GM13976 (cell line): ENCODE measurements around the gene RXFP1.
A peak's percentile ranks its signal among the peaks of the same experiment; 100 is the strongest.

Source experiments
- DNase-seq: peaks from one replicate; pipeline ENCODE4 v3.0.0; 2012; ENCODE audit warnings: low spot score
- in situ Hi-C: fragments of 300-500 bp; cut with MboI; formaldehyde crosslinking; loops from one replicate; pipeline ENCODE4 v1.12.0; 2022; ENCODE audit warnings: low sequenced_read_pairs, mixed read lengths, inconsistent platforms; ENCODE audit not compliant: unreplicated experiment
- TF ChIP-seq, protein P1 (sequence below): IDR thresholded peaks from 2 replicates; pipeline ENCODE4 v1.5.1; 2012; ENCODE audit warnings: borderline replicate concordance, mild to moderate bottlenecking; ENCODE audit not compliant: insufficient read depth; ENCODE audit errors: extremely low read depth, missing control alignments, control extremely low read depth

RXFP1 gene

DNA sequence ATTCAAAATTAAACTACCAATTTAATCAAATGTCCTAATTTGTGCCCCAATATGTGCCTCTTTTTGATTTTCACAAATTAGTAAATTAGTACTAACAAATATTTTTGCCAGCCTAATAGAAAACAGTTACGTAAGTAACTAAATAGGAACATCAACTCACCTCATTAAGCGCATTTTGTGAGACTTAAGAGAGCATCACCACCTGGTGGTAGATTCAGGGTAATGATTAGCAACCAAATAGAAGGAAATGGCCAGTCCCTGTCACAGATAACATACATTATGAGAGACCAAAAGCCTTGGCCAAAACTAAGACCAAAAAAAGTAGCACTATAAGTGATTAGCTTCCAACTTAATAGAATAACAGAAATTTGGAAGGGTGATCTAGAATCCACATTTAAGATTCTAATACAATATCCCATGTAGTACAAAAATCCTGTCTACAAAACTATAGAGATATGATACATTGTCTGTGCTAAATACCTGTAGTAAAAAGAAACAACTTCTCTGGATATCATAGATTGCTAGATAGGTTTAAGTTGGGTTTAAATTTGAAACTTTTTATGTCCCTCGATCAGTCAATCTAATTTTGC, 103.3 kb downstream of the RXFP1 start:
- peak; percentile 27 for DNase-seq
- TF ChIP-seq, protein P1, sequence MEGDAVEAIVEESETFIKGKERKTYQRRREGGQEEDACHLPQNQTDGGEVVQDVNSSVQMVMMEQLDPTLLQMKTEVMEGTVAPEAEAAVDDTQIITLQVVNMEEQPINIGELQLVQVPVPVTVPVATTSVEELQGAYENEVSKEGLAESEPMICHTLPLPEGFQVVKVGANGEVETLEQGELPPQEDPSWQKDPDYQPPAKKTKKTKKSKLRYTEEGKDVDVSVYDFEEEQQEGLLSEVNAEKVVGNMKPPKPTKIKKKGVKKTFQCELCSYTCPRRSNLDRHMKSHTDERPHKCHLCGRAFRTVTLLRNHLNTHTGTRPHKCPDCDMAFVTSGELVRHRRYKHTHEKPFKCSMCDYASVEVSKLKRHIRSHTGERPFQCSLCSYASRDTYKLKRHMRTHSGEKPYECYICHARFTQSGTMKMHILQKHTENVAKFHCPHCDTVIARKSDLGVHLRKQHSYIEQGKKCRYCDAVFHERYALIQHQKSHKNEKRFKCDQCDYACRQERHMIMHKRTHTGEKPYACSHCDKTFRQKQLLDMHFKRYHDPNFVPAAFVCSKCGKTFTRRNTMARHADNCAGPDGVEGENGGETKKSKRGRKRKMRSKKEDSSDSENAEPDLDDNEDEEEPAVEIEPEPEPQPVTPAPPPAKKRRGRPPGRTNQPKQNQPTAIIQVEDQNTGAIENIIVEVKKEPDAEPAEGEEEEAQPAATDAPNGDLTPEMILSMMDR = peak; percentile 58
- in situ Hi-C loops = no loop called here

- in situ Hi-C loops = no loop called here
- TF ChIP-seq, protein P1 = no peak
- DNase-seq = no peak
These were observed 103.9 kb downstream of the RXFP1 start for GRCh38 chr4:158625544-158625943.

DNA sequence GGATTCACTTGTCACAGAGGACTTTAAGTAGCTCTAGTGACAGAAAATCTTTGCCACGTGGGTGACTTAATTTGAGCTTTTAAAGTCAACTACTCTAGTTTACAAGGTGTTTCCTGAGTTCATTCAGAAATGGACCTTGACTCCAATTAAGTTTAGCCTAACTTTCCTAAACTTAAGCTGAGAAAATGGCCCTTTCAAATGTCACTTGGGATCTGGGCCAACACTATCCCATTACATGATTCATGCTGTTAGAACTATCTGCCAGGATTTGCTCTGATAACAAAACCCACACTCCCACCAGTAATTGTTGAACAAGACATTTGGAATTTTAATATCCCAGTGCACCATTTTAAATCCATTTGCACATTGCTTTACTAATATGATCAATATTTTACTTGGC, 109.2 kb downstream of the RXFP1 start:
- in situ Hi-C loops = no loop called here
- no peak for DNase-seq
- TF ChIP-seq, protein P1 = no peak

DNA sequence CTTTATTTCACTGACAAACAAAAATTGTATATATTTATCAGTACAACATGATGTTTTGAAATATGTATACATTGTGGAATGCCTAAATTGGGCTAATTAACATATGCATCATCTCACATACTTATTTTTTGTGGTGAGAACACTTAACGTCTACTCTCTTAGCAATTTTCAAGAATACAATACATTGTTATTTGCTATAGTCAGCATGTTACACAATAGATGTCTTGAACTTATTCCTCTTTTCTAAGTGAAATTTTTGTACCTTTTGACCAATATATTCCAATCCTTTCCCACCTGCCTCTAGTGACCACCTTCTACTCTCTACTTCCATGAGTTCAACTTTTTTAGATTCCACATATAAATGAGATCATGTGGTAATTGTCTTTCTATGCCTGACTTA, 114.9 kb downstream of the RXFP1 start:
- no peak for DNase-seq
- TF ChIP-seq, protein P1 = no peak
- in situ Hi-C loops = no loop called here

DNA sequence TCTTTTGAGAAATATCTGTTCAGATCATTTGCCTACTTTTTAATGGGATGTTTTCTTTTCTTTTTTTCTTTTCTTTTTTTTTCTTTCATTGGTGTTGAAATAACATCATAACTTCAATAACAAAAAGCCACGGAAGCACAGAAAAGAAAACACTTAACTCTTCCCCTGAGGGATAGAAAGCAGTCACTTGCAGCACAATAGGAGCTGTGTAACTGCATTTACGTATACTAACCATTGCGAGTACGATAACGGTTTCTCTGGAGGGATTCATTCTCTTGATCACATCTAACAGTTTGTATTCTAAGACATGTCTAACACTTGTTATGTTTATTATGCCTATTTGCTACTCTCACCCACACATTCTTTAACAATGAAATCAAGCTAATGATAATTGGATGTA, 122.7 kb downstream of the RXFP1 start:
- in situ Hi-C loops = no loop called here
- TF ChIP-seq, protein P1 = no peak
- DNase-seq = no peak

DNA sequence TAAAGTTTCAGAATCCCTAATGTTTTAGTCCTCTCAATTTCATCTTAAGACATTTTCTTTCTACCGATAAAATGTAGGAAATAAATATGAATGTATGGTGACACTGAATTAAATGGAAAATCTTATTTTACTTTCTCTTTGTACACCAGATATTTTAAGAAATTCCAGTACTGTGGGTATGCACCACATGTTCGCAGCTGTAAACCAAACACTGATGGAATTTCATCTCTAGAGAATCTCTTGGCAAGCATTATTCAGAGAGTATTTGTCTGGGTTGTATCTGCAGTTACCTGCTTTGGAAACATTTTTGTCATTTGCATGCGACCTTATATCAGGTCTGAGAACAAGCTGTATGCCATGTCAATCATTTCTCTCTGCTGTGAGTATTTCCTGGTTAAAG, 123.1 kb downstream of the RXFP1 start:
- TF ChIP-seq, protein P1 = no peak
- no peak for DNase-seq
- in situ Hi-C loops = no loop called here
